ENCODE results near the gene NPHP4. TPM values are rescaled to one million over a fixed set of nuclear protein-coding genes. Genes with fewer than 3 reads are reported as not detected.
A peak's percentile ranks its signal among the peaks of the same experiment; 100 is the strongest.

The NPHP4 gene
- polyA plus RNA-seq, 3 donors: 0.39 to 13.7 (median 1.2) TPM

GRCh38 chr1:5890346-5891106 is 101.7 kb downstream of the NPHP4 start:
- no peak overlapping the region for H3K4me2 ChIP-seq (replicated peaks; ENCODE audit: extremely low read depth, low read length, poor library complexity, severe bottlenecking)
- DNase-seq: no peak
- Mint-ChIP-seq H3K27ac (no peak overlapping the region), H3K4me3 (no peak overlapping the region), H3K9me3 (no peaks in the 10 kb centered on the region), H3K36me3 (peaks cover 9 to 19% of the 10 kb centered on the region in 2 donors), H3K27me3 (ENCODE audit: low read depth in 3 of 3) (no peaks in the 10 kb centered on the region), H3K4me1 (no peaks in the 10 kb centered on the region)
- TF ChIP-seq, protein P1, sequence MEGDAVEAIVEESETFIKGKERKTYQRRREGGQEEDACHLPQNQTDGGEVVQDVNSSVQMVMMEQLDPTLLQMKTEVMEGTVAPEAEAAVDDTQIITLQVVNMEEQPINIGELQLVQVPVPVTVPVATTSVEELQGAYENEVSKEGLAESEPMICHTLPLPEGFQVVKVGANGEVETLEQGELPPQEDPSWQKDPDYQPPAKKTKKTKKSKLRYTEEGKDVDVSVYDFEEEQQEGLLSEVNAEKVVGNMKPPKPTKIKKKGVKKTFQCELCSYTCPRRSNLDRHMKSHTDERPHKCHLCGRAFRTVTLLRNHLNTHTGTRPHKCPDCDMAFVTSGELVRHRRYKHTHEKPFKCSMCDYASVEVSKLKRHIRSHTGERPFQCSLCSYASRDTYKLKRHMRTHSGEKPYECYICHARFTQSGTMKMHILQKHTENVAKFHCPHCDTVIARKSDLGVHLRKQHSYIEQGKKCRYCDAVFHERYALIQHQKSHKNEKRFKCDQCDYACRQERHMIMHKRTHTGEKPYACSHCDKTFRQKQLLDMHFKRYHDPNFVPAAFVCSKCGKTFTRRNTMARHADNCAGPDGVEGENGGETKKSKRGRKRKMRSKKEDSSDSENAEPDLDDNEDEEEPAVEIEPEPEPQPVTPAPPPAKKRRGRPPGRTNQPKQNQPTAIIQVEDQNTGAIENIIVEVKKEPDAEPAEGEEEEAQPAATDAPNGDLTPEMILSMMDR (IDR thresholded peaks at IDR 0.05): no peak
- 98% methylated on average over 16 of the region's 22 CpGs for WGBS (ENCODE audit: insufficient coverage)
- H3K79me2 ChIP-seq (ENCODE audit: insufficient read depth, low read length): no peaks in the 10 kb centered on the region
- peaks cover 0 to 5% of the 10 kb centered on the region in 2 donors for H3K36me3 ChIP-seq (replicated peaks in 1 of 2; ENCODE audit: control insufficient read depth in 1 of 2, insufficient read depth in 2 of 2, low read length in 2 of 2)
- H3K9me3 ChIP-seq (replicated peaks in 1 of 2; ENCODE audit: control insufficient read depth in 1 of 2, insufficient read depth in 1 of 2, low read length in 2 of 2): no peaks in the 10 kb centered on the region
- H3K4me1 ChIP-seq (ENCODE audit: control insufficient read depth in 1 of 2, insufficient read depth in 2 of 2, low read length in 2 of 2): no peaks in the 10 kb centered on the region
- H3K9ac ChIP-seq (ENCODE audit: insufficient read depth, low read length, poor library complexity, severe bottlenecking): no peak overlapping the region
- no peaks in the 10 kb centered on the region for H3K27me3 ChIP-seq (ENCODE audit: control insufficient read depth in 2 of 2, insufficient read depth in 2 of 2, low read length in 2 of 2)
- intact Hi-C loops (cut with micrococcal nuclease): no loop called here
- no peak overlapping the region for H3K4me3 ChIP-seq (replicated peaks in 1 of 3; ENCODE audit: low read depth in 2 of 3, low read length in 3 of 3)
- no peak overlapping the region for H3K27ac ChIP-seq (ENCODE audit: low read depth in 1 of 2, low read length in 2 of 2)
- no peaks in the 10 kb centered on the region for H4K20me1 ChIP-seq (ENCODE audit: insufficient read depth, low read length)
- H2AFZ ChIP-seq (ENCODE audit: insufficient read depth, low read depth, low read length, poor library complexity, severe bottlenecking): no peak overlapping the region

- peaks cover 7 to 17% of the 10 kb centered on the region in 2 donors for H3K36me3 Mint-ChIP-seq
- H3K36me3 ChIP-seq (replicated peaks in 1 of 2; ENCODE audit: control insufficient read depth in 1 of 2, insufficient read depth in 2 of 2, low read length in 2 of 2): peaks cover 0 to 5% of the 10 kb centered on the region in 2 donors
- TF ChIP-seq, protein P1 (IDR thresholded peaks at IDR 0.05): no peak
- H3K9me3 ChIP-seq (replicated peaks in 1 of 2; ENCODE audit: control insufficient read depth in 1 of 2, insufficient read depth in 1 of 2, low read length in 2 of 2): no peaks in the 10 kb centered on the region
- H3K4me3 Mint-ChIP-seq: no peak overlapping the region
- no peaks in the 10 kb centered on the region for H3K79me2 ChIP-seq (ENCODE audit: insufficient read depth, low read length)
- H2AFZ ChIP-seq (ENCODE audit: insufficient read depth, low read depth, low read length, poor library complexity, severe bottlenecking): no peak overlapping the region
- no peaks in the 10 kb centered on the region for H3K27me3 ChIP-seq (ENCODE audit: control insufficient read depth in 2 of 2, insufficient read depth in 2 of 2, low read length in 2 of 2)
- DNase-seq: no peak
- H3K9ac ChIP-seq (ENCODE audit: insufficient read depth, low read length, poor library complexity, severe bottlenecking): no peak overlapping the region
- no peaks in the 10 kb centered on the region for H3K9me3 Mint-ChIP-seq
- 85% methylated on average over 9 of the region's 12 CpGs for WGBS (ENCODE audit: insufficient coverage)
- H3K27me3 Mint-ChIP-seq (ENCODE audit: low read depth in 3 of 3): no peaks in the 10 kb centered on the region
- H3K27ac Mint-ChIP-seq: peak overlapping the region in 1 of 7 donors; percentile 41
- H3K4me1 Mint-ChIP-seq: no peaks in the 10 kb centered on the region
- H3K4me3 ChIP-seq (replicated peaks in 1 of 3; ENCODE audit: low read depth in 2 of 3, low read length in 3 of 3): no peak overlapping the region
- no peak overlapping the region for H3K4me2 ChIP-seq (replicated peaks; ENCODE audit: extremely low read depth, low read length, poor library complexity, severe bottlenecking)
- H4K20me1 ChIP-seq (ENCODE audit: insufficient read depth, low read length): no peaks in the 10 kb centered on the region
- intact Hi-C loops (cut with micrococcal nuclease): no loop called here
- no peaks in the 10 kb centered on the region for H3K4me1 ChIP-seq (ENCODE audit: control insufficient read depth in 1 of 2, insufficient read depth in 2 of 2, low read length in 2 of 2)
- no peak overlapping the region for H3K27ac ChIP-seq (ENCODE audit: low read depth in 1 of 2, low read length in 2 of 2)
These were observed 102.3 kb downstream of the NPHP4 start for GRCh38 chr1:5889901-5890300.
